ENCODE measurements around the gene NDUFV1.

NDUFV1 gene

DNA sequence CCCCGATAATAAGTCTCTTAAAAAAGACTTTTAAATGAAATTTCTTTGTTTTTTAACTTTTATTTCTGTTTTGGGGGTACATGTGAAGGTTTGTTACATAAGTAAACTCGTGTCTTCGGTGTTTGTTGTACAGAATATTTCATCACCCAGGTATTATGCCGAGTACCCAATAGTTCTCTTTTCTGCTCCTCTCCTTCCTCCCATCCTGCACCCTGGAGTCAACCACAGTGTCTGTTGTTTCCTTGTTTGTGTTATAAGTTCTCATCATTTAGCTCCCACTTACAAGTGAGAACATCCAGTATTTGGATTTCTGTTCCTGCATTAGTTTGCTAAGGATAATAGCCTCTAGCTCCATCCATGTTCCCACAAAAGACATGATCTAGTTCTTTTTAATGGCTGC is 24.7 kb upstream of the NDUFV1 start:
- Histone ChIP-seq H3K27me3 (ENCODE audit: insufficient read depth, insufficient read length) (no peaks in the 10 kb centered on the region), H3K36me3 (ENCODE audit: insufficient read depth, insufficient read length, low read length) (peaks cover 28% of the 10 kb centered on the region), H3K4me3 (ENCODE audit: insufficient read length, low read depth) (no peak overlapping the region), H3K4me1 (ENCODE audit: insufficient read depth, insufficient read length) (peaks cover 33% of the 10 kb centered on the region), H3K9ac (ENCODE audit: insufficient read length, low read depth) (no peak overlapping the region), H3K9me3 (ENCODE audit: insufficient read depth, low read length) (no peaks in the 10 kb centered on the region)
- no peak for TF ChIP-seq YY1 (IDR thresholded peaks at IDR 0.05; ENCODE audit: insufficient read depth, insufficient read length)
- no peak for TF ChIP-seq SUZ12 (IDR thresholded peaks at IDR 0.05; ENCODE audit: extremely low read depth, insufficient read depth, insufficient read length)
- TF ChIP-seq ZNF274 (IDR thresholded peaks at IDR 0.05; ENCODE audit: low read depth, low read length), result no peak
- no peak for DNase-seq (ENCODE audit: low read depth, low spot score)

DNA sequence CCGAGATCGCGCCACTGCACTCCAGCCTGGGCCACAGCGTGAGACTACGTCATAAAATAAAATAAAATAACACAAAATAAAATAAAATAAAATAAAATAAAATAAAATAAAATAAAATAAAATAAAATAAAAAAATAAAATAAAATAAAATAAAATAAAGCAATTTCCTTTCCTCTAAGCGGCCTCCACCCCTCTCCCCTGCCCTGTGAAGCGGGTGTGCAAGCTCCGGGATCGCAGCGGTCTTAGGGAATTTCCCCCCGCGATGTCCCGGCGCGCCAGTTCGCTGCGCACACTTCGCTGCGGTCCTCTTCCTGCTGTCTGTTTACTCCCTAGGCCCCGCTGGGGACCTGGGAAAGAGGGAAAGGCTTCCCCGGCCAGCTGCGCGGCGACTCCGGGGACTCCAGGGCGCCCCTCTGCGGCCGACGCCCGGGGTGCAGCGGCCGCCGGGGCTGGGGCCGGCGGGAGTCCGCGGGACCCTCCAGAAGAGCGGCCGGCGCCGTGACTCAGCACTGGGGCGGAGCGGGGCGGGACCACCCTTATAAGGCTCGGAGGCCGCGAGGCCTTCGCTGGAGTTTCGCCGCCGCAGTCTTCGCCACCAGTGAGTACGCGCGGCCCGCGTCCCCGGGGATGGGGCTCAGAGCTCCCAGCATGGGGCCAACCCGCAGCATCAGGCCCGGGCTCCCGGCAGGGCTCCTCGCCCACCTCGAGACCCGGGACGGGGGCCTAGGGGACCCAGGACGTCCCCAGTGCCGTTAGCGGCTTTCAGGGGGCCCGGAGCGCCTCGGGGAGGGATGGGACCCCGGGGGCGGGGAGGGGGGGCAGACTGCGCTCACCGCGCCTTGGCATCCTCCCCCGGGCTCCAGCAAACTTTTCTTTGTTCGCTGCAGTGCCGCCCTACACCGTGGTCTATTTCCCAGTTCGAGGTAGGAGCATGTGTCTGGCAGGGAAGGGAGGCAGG is 23.2 kb upstream of the NDUFV1 start, which contains the start of gene GSTP1:
GSTP1 (plus strand) TSS at position 566 of the 958 bp plus-strand sequence; CDS start at position 598, 32 bp downstream.
- Histone ChIP-seq H3K9ac (ENCODE audit: insufficient read length, low read depth) (peak within 1 kb of the TSS; percentile 97), H3K36me3 (ENCODE audit: insufficient read depth, insufficient read length, low read length) (peaks cover 42% of the 10 kb centered on the region), H3K9me3 (ENCODE audit: insufficient read depth, low read length) (no peaks in the 10 kb centered on the region), H3K27me3 (ENCODE audit: insufficient read depth, insufficient read length) (no peaks in the 10 kb centered on the region), H3K4me3 (ENCODE audit: insufficient read length, low read depth) (peak within 1 kb of the TSS; percentile 97), H3K4me1 (ENCODE audit: insufficient read depth, insufficient read length) (peaks cover 33% of the 10 kb centered on the region)
- peak; percentile 86 for DNase-seq (ENCODE audit: low read depth, low spot score)
- no peak for TF ChIP-seq ZNF274 (IDR thresholded peaks at IDR 0.05; ENCODE audit: low read depth, low read length)
- TF ChIP-seq YY1 (IDR thresholded peaks at IDR 0.05; ENCODE audit: insufficient read depth, insufficient read length), result no peak
- no peak for TF ChIP-seq SUZ12 (IDR thresholded peaks at IDR 0.05; ENCODE audit: extremely low read depth, insufficient read depth, insufficient read length)

DNA sequence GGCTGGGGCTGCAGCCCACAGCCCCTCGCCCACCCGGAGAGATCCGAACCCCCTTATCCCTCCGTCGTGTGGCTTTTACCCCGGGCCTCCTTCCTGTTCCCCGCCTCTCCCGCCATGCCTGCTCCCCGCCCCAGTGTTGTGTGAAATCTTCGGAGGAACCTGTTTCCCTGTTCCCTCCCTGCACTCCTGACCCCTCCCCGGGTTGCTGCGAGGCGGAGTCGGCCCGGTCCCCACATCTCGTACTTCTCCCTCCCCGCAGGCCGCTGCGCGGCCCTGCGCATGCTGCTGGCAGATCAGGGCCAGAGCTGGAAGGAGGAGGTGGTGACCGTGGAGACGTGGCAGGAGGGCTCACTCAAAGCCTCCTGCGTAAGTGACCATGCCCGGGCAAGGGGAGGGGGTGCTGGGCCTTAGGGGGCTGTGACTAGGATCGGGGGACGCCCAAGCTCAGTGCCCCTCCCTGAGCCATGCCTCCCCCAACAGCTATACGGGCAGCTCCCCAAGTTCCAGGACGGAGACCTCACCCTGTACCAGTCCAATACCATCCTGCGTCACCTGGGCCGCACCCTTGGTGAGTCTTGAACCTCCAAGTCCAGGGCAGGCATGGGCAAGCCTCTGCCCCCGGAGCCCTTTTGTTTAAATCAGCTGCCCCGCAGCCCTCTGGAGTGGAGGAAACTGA is 22.4 kb upstream of the NDUFV1 start:
- TF ChIP-seq ZNF274 (IDR thresholded peaks at IDR 0.05; ENCODE audit: low read depth, low read length) (no peak), SUZ12 (IDR thresholded peaks at IDR 0.05; ENCODE audit: extremely low read depth, insufficient read depth, insufficient read length) (no peak), YY1 (IDR thresholded peaks at IDR 0.05; ENCODE audit: insufficient read depth, insufficient read length) (no peak)
- Histone ChIP-seq H3K9me3 (ENCODE audit: insufficient read depth, low read length) (no peaks in the 10 kb centered on the region), H3K9ac (ENCODE audit: insufficient read length, low read depth) (peak overlapping the region; percentile 97), H3K27me3 (ENCODE audit: insufficient read depth, insufficient read length) (no peaks in the 10 kb centered on the region), H3K4me3 (ENCODE audit: insufficient read length, low read depth) (peak overlapping the region; percentile 97), H3K4me1 (ENCODE audit: insufficient read depth, insufficient read length) (peaks cover 31% of the 10 kb centered on the region), H3K36me3 (ENCODE audit: insufficient read depth, insufficient read length, low read length) (peaks cover 48% of the 10 kb centered on the region)
- DNase-seq (ENCODE audit: low read depth, low spot score), result no peak

DNA sequence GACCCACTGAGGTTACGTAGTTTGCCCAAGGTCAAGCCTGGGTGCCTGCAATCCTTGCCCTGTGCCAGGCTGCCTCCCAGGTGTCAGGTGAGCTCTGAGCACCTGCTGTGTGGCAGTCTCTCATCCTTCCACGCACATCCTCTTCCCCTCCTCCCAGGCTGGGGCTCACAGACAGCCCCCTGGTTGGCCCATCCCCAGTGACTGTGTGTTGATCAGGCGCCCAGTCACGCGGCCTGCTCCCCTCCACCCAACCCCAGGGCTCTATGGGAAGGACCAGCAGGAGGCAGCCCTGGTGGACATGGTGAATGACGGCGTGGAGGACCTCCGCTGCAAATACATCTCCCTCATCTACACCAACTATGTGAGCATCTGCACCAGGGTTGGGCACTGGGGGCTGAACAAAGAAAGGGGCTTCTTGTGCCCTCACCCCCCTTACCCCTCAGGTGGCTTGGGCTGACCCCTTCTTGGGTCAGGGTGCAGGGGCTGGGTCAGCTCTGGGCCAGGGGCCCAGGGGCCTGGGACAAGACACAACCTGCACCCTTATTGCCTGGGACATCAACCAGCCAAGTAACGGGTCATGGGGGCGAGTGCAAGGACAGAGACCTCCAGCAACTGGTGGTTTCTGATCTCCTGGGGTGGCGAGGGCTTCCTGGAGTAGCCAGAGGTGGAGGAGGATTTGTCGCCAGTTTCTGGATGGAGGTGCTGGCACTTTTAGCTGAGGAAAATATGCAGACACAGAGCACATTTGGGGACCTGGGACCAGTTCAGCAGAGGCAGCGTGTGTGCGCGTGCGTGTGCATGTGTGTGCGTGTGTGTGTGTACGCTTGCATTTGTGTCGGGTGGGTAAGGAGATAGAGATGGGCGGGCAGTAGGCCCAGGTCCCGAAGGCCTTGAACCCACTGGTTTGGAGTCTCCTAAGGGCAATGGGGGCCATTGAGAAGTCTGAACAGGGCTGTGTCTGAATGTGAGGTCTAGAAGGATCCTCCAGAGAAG is 21.6 kb upstream of the NDUFV1 start:
- Histone ChIP-seq H3K9me3 (ENCODE audit: insufficient read depth, low read length) (no peaks in the 10 kb centered on the region), H3K4me1 (ENCODE audit: insufficient read depth, insufficient read length) (peaks cover 25% of the 10 kb centered on the region), H3K4me3 (ENCODE audit: insufficient read length, low read depth) (peak overlapping the region; percentile 97), H3K9ac (ENCODE audit: insufficient read length, low read depth) (peak overlapping the region; percentile 97), H3K36me3 (ENCODE audit: insufficient read depth, insufficient read length, low read length) (peaks cover 49% of the 10 kb centered on the region), H3K27me3 (ENCODE audit: insufficient read depth, insufficient read length) (no peaks in the 10 kb centered on the region)
- TF ChIP-seq YY1 (IDR thresholded peaks at IDR 0.05; ENCODE audit: insufficient read depth, insufficient read length) (no peak), SUZ12 (IDR thresholded peaks at IDR 0.05; ENCODE audit: extremely low read depth, insufficient read depth, insufficient read length) (no peak), ZNF274 (IDR thresholded peaks at IDR 0.05; ENCODE audit: low read depth, low read length) (no peak)
- DNase-seq (ENCODE audit: low read depth, low spot score), result no peak

DNA sequence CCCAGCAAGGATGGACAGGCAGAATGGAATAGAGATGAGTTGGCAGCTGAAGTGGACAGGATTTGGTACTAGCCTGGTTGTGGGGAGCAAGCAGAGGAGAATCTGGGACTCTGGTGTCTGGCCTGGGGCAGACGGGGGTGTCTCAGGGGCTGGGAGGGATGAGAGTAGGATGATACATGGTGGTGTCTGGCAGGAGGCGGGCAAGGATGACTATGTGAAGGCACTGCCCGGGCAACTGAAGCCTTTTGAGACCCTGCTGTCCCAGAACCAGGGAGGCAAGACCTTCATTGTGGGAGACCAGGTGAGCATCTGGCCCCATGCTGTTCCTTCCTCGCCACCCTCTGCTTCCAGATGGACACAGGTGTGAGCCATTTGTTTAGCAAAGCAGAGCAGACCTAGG is 20.8 kb upstream of the NDUFV1 start:
- TF ChIP-seq ZNF274 (IDR thresholded peaks at IDR 0.05; ENCODE audit: low read depth, low read length), result no peak
- peaks cover 49% of the 10 kb centered on the region for H3K36me3 ChIP-seq (ENCODE audit: insufficient read depth, insufficient read length, low read length)
- peak overlapping the region; percentile 97 for H3K4me3 ChIP-seq (ENCODE audit: insufficient read length, low read depth)
- H3K9ac ChIP-seq (ENCODE audit: insufficient read length, low read depth), result peak overlapping the region; percentile 66
- no peaks in the 10 kb centered on the region for H3K9me3 ChIP-seq (ENCODE audit: insufficient read depth, low read length)
- DNase-seq (ENCODE audit: low read depth, low spot score), result no peak
- H3K27me3 ChIP-seq (ENCODE audit: insufficient read depth, insufficient read length), result no peaks in the 10 kb centered on the region
- peaks cover 25% of the 10 kb centered on the region for H3K4me1 ChIP-seq (ENCODE audit: insufficient read depth, insufficient read length)

DNA sequence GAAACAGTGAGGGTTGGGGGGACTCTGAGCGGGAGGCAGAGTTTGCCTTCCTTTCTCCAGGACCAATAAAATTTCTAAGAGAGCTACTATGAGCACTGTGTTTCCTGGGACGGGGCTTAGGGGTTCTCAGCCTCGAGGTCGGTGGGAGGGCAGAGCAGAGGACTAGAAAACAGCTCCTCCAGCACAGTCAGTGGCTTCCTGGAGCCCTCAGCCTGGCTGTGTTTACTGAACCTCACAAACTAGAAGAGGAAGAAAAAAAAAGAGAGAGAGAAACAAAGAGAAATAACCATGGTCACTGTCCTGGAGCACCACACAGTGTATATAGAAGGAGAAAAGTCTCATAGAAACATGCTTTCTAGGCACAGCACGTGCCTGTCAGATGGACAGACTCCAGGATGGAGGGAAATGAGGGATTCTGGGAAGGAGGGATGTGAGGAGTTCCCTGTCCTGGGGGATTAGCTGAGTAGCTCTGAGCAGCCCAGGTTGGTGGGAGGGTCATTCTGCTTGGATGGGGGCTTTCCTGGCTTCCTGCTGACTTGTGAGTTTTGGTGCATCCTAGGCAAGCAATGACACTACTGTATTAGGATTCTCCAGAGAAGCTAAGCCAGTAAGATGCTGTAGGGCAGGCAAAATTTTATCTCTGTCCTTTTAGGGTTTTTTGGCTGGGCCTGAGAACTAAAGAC is 20.0 kb upstream of the NDUFV1 start:
- H3K27me3 ChIP-seq (ENCODE audit: insufficient read depth, insufficient read length), result no peaks in the 10 kb centered on the region
- TF ChIP-seq ZNF274 (IDR thresholded peaks at IDR 0.05; ENCODE audit: low read depth, low read length) (no peak), SUZ12 (IDR thresholded peaks at IDR 0.05; ENCODE audit: extremely low read depth, insufficient read depth, insufficient read length) (no peak), YY1 (IDR thresholded peaks at IDR 0.05; ENCODE audit: insufficient read depth, insufficient read length) (no peak)
- peaks cover 22% of the 10 kb centered on the region for H3K4me1 ChIP-seq (ENCODE audit: insufficient read depth, insufficient read length)
- peak overlapping the region; percentile 97 for H3K4me3 ChIP-seq (ENCODE audit: insufficient read length, low read depth)
- no peak for DNase-seq (ENCODE audit: low read depth, low spot score)
- peaks cover 49% of the 10 kb centered on the region for H3K36me3 ChIP-seq (ENCODE audit: insufficient read depth, insufficient read length, low read length)
- H3K9me3 ChIP-seq (ENCODE audit: insufficient read depth, low read length), result no peaks in the 10 kb centered on the region
- H3K9ac ChIP-seq (ENCODE audit: insufficient read length, low read depth), result peak overlapping the region; percentile 66
